Sciatic nerve (tissue), 2 donors: ENCODE measurements around the gene NEGR1. TPM values are rescaled to one million over a fixed set of nuclear protein-coding genes. Genes with fewer than 3 reads are reported as not detected.

Experiments
- ATAC-seq: fragments of 200-7000 bp; cut with Tn5 transposase; one replicate; pipeline ENCODE4 v1.9.1; 2020; ENCODE audit warnings: mild to moderate bottlenecking, moderate library complexity
- DNase-seq: peaks from one replicate; pipeline ENCODE4 v3.0.0-alpha.2; 2020; ENCODE audit warnings: low spot score
- intact Hi-C: fragments of 100-400 bp; cut with DNase I; formaldehyde crosslinking; loops from one replicate; pipeline ENCODE4 v1.14.2; 2022
- total RNA-seq: library from RNA; stranded (reverse); fragmentation: NEBNext Ultra II Directional; extraction: Animal tissue kit (Norgen Biotek cat#: 25700); gene quantifications from one replicate; pipeline ENCODE4 v1.2.1, GENCODE V29; 2021
- donor health status: DM: no; HTN: no; CAD: no.
- donor health status: DM: no; HTN: no; CAD: no.

Gene NEGR1
- total RNA-seq, 1 donor from 2014 or later = 85.5 TPM

- intact Hi-C loops = no loop called here
- DNase-seq = no peak
- ATAC-seq = no peak
These were observed 868.2 kb downstream of the NEGR1 start for GRCh38 chr1:71414179-71414578.

GRCh38 chr1:71413441-71414175, 868.7 kb downstream of the NEGR1 start:
- ATAC-seq (no peak), DNase-seq (no peak)
- intact Hi-C loops = no loop called here

GRCh38 chr1:71400050-71400449, 882.3 kb downstream of the NEGR1 start:
- DNase-seq = no peak
- no peak for ATAC-seq
- intact Hi-C loops = no loop called here

GRCh38 chr1:71399594-71399993, 882.7 kb downstream of the NEGR1 start:
- intact Hi-C loops = no loop called here
- DNase-seq (no peak), ATAC-seq (no peak)

- intact Hi-C loops = no loop called here
- ATAC-seq (no peak), DNase-seq (no peak)
These were observed 889.0 kb downstream of the NEGR1 start for GRCh38 chr1:71393301-71393700.

- DNase-seq = no peak
- intact Hi-C loops = no loop called here
- ATAC-seq = no peak
These were observed 891.8 kb downstream of the NEGR1 start for GRCh38 chr1:71390518-71390917.

GRCh38 chr1:71377886-71378285, 904.5 kb downstream of the NEGR1 start:
- intact Hi-C loops = no loop called here
- no peak for DNase-seq
- ATAC-seq = no peak

- no peak for ATAC-seq
- no peak for DNase-seq
- intact Hi-C loops = no loop called here
These were observed 909.8 kb downstream of the NEGR1 start for GRCh38 chr1:71372496-71372895.

GRCh38 chr1:71371581-71371980, 910.8 kb downstream of the NEGR1 start:
- intact Hi-C loops = no loop called here
- ATAC-seq (no peak), DNase-seq (no peak)

- intact Hi-C loops = no loop called here
- no peak for ATAC-seq
- no peak for DNase-seq
These were observed 918.1 kb downstream of the NEGR1 start for GRCh38 chr1:71364236-71364635.

GRCh38 chr1:71362691-71363090, 919.6 kb downstream of the NEGR1 start:
- intact Hi-C loops = no loop called here
- no peak for DNase-seq
- ATAC-seq = no peak

GRCh38 chr1:71362076-71362475, 920.3 kb downstream of the NEGR1 start:
- intact Hi-C loops = no loop called here
- DNase-seq (no peak), ATAC-seq (no peak)

GRCh38 chr1:71357708-71358107, 924.6 kb downstream of the NEGR1 start:
- DNase-seq (no peak), ATAC-seq (no peak)
- intact Hi-C loops = no loop called here

GRCh38 chr1:71351438-71351837, 930.9 kb downstream of the NEGR1 start:
- ATAC-seq (no peak), DNase-seq (no peak)
- intact Hi-C loops = no loop called here

- DNase-seq = no peak
- ATAC-seq = no peak
- intact Hi-C loops = no loop called here
These were observed 931.5 kb downstream of the NEGR1 start for GRCh38 chr1:71350805-71351204.

- intact Hi-C loops = no loop called here
- ATAC-seq (no peak), DNase-seq (no peak)
These were observed 932.0 kb downstream of the NEGR1 start for GRCh38 chr1:71350330-71350729.
